GM18873 (cell line): ENCODE measurements around the gene CENPF.
"Not testable (repeated sequence)": the region's sequence is repeated elsewhere in the genome, so short reads cannot be mapped to it uniquely, and the experiment has no call there.

Source experiments
- ATAC-seq: cut with Tn5 transposase; IDR thresholded peaks from one replicate; pipeline ENCODE4 v1.9.1; 2021; ENCODE audit warnings: mild to moderate bottlenecking, moderate library complexity, moderate number of reproducible peaks; ENCODE audit not compliant: unreplicated experiment, low FRiP score

Gene CENPF

DNA sequence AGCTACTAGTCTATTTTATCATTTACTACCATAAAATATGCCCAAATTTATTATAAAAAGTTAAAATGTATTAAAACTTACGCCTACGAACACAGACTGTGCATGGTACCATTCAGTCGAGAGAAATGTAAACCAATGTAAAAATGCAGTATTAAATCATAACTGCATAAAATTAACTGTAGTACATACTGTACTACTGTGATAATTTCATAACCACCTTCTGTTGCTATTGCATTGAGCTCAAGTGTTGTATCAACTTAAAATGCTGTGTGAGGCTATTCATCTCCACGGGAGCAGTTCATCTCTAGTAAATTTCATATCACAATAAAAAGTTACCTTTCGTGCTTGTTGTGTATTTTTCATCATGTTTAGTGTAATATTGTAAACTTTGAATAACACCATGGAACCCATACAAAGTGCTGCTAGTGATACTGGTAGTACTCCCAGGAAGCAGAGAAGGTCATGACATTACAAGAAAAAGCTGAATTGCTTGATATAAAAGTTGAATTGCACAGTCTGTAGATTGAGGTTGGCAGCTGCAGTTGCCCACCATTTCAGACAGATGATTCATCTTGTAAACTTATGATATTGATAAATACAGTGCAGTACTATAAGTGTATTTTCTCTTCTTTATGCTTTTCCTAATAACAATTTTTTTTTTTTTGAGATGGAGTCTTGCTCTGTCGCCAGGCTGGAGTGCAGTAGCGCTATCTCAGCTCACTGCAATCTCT lies 19.0 kb upstream of the CENPF start:
- no peak for ATAC-seq

DNA sequence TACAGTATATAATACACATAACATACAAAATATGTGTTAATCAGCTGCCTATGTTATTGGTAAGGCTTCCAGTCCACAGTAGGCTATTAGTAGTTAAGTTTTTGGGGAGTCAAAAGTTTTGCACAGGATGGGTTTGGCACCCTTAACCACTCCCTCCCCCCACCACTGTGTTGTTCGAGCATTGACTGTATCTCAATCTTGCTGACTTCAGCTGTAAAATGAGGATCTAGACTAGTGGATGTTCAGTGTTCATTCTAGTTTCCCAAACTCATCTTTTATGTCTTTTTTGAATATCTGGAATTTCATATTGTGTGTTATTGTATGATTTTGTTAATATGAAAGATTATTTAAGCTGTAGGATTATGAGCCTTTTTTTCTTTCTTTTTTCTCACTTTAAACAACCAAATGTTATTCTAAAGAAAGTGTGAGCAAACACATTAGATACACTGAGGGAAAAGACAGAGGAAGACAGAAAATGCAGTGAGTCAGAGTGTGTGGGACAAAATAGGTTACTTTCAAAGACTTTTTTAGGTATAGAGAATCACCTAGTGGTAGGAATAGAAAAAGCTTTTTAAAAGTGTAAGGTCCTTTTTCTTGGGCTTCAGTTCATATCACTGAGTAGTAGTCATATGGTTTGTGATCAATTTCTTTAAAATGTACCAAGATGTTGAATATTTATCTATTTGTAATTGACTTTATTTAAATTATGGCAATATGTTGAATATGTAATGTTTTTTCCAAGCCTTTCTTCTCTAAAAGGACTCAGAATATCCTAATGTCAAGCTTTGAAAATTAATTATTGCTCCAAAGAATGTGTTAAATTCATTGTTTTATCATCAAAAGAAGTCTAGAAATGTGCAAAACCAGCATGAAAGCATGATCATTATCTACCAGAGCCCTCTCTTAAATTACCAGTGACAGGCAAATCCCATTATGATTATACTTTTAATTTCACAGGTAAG lies 17.9 kb upstream of the CENPF start:
- no peak for ATAC-seq

DNA sequence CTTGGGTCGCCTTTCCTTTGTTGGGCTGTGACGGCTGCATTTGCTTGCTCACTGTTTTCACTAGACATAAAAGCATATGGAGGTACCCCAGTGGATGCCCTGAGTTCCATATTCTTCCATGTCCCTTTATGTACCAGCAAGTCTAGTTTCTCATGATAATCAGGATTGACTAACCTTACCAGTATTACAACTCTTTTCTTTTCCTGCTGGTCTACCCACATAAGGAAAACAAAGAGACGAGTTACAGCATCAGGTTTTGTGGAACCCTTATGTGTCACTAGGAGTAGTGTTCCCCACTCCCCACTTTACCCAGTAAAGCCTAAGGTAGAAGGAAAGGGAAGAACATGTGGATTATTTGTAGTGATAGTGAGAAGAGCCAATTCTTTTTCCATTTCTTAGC lies 16.4 kb upstream of the CENPF start:
- no peak for ATAC-seq

DNA sequence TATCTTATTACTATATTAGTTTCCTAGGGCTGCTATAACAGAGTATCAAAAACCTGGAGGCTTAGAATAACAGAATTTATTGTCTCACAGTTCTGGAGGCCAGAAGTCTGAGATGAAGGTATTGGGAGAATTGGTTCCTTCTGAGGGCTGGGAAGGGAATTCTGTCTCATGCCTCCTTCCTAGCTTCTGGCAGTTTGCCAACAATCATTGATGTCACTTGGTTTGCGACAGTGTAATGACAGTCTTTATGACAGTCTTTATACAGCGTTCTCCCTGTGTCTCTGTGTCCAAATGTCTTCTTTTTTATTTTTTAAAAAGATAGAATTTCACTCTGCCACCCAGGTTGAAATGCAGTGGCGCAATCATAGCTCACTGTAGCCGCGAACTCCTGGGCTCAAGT lies 15.8 kb upstream of the CENPF start:
- ATAC-seq = no peak

DNA sequence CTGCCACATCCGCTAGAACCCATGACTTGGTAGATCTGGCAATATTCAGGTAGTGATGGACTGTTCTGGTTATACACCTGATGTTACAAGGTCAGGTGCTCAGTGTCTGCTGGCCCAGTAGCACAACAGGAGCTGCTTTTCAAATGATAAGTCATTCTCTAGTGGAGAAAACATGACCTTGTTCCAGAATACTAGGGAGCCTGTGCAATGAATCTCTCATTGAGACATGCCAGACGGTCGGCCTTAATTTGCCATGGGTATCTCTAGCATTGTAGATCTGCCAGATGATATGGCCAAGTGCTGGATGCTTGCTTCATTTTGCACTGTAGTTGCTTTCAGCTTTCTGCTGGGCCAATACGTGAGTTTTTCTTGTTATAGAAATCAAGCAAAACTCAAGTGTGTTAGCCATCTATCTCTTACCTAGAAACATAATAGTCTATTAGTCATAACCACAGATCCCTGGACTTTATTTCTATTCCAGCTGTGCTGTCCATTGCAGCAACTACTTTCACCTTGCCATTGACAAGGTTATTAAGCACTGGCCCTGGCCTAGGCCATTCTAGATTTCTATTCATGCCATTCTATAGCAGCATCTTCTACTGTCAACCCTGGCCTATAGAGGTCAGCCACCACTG lies 13.9 kb upstream of the CENPF start:
- no peak for ATAC-seq

DNA sequence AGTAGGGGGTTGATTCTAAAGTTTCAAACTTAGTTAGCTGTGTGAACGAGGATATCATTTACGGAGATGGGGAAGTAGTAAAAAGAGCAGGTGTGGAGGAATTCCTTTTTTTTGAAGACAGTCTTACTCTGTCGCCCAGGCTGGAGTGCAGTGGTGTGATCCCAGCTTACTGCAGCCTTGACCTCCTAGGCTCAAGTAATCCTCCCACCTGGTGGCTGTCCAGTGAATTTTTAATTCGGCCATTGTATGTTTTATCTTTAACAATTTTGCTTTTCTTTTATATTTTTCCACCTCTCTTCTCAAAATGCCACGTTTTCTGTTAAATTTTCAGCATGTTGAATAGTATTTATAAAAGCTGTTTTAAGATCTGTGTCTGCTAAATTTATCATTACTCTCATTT lies 12.3 kb upstream of the CENPF start:
- ATAC-seq = no peak

DNA sequence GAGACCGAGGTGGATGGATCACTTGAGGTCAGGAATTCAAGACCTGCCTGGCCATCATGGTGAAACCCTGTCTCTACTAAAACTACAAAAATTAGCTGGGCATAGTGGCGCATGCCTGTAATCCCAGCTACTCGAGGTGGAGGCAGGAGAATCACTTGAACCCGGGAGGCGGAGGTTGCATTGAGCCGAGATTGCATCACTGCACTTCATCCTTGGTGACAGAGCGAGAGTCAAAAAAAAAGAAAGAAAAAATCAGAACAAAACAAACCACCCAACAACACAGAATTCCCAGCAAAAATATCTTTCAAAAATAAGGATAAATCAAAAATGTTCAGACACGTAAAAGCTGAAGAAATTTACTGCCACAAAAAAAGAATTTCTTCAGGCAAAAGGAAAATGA lies 11.1 kb upstream of the CENPF start:
- not testable (repeated sequence) for ATAC-seq

DNA sequence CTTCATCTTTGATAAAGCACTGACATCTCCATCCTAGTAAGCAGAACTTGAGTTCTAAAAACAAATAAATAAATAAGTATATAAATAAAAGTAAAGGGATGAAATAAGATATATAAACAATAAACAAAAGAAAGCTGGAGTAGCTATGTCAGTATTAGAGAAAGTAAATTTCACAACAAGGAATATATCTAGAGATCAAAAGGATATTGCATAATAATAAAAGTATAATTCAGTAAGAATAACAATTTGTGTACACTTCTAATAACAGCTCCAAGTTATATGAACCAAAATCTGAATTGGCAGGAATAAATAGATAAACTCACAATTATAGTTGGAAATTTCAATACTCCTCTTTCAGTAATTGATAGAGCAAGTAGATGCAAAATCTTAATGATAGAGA lies 9.8 kb upstream of the CENPF start:
- no peak for ATAC-seq

DNA sequence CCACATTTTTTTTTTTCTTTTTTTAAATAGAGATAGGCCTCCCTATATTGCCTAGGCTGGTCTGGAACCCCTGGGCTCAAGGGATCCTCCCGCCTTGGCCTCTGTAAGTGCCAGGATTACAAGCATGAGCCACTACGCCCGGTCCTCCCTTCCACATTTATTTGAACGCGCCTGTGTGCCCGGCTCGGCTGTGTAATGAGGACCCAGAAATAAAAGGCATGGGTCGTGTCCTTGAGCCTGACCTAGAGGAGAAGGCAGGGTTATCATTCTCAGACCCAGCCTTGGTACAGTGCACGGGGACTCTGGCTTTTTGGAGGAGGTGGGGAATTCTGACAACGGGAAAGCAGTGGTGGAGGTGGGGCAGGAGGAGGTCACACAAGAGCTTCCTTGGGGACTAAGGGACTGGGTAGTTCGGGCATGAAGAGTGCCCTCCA lies 841 bp downstream of the CENPF start:
- no peak for ATAC-seq

DNA sequence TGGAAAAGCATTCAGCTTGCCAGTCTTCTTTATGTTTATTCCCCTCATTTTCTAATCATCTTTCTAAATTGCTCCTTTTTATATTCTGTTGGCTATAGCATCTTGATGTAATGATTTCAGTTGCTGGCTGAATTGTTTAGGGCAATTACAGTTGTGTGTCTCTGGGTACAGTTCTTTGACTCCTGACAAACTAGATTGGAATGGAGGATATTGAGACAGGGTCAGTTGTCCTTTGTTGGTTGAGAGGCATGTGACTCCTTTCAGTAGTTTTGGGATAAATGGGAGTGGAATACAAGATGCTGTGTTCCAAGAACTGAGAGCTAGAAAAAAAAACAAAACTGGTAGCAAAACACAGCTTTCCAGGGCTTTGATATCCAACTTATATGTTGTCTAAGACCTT lies 1.5 kb downstream of the CENPF start:
- no peak for ATAC-seq

DNA sequence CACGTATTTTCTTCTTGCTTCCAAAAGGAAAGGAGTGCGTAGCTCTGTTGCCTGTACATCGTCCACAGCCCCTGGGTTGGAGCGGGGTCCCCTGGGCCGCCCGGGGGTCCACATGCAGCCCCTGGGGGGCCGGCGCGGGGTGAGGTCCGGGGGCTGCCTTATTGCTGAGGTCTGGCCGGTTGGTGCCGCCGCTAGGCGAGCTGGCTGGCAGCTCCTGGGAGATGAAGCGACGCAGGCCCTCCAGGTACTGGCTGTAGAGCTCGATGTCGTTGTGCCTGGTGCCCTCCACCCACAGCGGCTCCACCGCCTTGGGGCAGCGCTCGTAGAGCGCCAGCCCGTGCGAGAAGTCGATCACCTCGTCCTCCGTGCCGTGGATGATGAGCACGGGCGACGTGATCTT lies 2.5 kb downstream of the CENPF start:
- ATAC-seq = not testable (repeated sequence)

DNA sequence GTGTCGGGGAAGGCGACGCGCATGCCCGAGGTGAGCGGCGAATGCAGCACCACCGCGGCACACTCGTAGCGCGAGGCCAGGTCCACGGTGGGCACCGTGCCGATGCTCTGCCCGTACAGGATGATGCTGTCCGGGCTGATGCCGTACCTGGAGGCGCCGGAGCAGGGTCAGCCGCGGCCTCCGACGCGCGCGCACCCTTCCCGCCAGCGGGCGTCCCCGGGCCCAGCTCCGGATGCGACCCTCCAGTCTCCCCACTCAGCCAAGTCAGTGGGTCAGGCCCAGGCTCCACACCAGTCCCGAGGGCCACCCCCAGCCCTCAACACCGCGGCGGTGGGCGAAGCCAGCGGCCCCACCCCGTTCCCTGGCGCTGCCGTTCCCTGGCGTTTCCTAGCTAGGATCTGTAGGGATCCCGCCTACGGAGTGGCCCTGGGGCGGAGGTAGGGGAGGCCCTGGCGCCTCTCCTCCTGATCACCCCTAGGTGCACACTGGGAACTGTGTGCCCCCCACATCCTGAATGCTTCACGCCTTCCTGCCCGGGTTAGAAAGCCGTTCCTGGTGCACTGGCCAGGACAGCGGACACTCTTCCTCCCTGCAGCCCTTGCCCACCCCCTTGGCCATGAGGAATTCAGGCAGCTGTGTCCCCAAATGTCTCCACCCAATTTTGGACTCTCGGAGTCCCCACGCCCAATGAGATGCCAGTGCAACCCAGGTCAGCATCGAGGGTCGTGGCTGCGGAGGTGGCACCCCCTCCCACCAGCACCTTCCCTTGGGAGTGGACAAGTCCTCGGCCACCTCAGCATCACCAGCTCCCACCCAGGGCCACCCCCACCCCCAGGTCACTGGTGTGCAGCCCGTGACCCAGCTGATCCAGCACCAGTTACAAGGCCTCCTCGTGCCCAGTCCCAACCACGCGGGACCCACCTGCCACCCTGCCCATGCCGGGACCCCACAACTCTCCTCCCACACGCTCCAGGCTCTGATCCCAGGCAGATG lies 3.2 kb downstream of the CENPF start:
- not testable (repeated sequence) for ATAC-seq

DNA sequence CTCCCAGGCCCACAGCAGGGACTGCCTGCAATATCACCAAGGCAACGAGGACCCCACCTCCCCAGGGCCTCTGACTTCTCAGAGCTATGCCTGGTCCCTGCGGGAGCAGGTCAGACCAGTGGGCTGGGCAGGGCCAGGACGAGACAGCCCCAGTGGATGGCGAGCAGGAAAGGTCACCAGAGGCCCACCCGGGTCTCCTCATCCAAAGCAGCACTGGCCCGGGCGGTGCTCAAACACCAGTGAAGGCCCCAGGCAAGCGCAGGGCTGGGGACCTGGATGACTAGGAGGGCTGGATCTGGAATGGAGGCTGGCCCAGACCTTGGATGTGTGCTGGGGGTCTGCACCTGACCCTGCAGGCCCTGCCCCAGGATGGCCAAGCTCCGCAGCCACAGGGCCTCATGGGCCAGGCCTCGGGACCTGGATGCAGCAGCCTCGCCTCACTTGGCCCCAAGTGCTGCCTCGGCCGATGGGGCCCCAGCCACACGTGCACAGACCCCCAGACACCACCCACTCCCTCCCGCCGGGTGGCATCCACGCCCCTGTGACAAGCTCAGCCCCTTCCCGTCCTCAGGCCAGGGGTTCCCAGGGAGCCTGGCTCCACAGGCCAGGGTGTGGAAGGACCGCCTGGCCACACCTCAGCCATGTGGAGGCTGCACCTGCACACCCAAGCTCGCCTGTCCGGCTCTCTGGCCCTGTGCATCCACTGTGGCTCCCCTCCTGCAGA lies 4.7 kb downstream of the CENPF start:
- not testable (repeated sequence) for ATAC-seq

DNA sequence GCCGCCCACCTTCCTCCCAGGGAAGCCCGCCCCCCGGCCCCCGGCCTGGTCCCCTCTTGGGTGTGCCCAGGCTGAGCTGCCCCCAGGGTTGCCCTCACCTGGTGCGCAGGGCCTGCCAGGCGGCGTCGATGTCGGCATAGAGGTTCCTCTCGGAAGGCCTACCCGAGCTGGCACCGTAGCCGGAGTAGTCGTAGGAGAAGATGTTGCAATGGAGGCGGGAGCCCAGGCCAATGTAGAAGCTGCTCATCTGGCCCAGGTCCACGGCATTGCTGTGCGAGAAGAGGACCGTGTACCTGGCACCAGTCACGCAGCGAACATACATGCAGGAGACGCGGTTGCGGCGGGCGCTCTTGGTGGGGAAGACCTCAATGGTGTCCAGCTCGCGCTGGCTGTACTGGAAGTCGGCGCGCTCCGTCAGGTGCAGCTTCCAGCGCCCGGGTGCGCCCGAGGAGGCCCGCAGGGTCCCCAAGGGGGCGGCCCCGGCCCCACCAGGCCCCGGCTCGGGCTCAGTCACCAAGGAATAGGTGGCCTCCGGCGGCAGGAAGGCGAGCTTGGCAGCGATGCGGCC lies 5.3 kb downstream of the CENPF start:
- ATAC-seq = not testable (repeated sequence)

DNA sequence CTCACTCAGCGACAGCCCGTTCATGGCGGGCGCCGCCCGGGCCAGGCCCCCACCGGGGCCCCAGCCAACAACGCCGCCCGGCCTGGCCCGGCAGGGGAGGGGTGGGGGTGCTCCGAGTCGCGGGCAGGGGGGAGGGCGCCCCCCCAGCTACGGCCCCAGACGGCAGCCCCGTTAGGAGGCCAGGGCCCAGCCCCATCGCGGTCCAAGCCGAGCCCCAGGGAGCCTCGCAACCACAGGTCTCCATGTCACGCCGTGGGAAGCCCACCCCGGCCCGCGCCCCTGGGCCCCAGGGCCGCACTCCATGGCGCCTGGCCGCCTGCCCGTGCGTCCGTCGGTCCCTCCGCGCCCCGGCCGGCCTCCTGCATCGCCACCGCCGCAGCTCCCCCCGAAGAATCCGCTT lies 5.8 kb downstream of the CENPF start:
- not testable (repeated sequence) for ATAC-seq

DNA sequence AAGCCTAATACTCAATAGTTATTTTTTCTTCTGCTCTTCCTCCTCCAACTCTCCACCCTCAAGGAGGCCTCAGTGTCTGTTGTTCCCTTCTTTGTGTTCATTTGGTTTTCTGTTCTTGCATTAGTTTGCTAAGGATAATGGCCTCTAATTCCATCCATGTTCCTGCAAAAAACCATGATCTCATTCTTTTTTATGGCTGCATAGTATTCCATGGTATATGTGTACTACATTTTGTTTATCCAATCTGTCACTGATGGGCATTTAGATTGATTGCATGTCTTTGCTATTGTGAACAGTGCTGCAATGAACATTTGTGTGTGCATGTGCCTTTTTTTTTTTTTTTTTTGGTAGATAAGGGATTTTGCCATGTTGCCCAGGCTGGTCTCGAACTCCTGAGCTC lies 6.7 kb downstream of the CENPF start:
- no peak for ATAC-seq

DNA sequence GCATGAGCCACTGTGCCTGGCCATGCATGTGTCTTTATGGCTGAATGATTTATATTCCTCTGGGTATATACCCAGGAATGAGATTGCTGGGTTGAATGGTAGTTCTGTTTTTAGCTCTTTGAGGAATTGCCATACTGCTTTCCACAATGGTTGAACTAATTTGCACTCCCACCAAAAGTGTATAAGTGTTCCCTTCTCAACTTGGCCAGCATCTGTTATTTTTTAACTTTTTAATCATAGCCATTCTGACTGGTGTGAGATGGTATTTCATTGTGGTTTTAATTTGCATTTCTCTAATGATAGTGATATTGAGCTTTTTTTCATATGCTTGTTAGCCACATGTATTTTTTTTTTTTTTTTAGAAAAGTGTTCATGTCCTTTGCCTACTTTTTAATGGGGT lies 7.1 kb downstream of the CENPF start:
- not testable (repeated sequence) for ATAC-seq

DNA sequence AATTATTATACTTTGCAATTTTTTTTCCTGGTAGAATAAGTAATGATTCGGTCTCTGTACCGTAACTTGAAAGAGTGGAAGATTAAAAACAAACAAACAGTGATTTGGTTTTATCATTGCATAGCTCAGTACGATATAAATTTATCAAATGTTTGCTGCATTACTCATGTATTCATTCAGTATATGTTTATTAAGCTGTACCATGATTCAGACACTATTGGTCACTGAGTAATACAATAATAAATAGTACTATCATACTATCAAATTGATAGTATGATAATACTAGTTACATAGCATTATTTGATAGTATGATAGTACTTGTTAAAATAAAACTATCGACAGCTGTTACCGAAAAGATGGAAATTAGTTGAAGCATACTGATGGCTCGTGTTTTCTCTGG lies 12.1 kb downstream of the CENPF start:
- ATAC-seq = no peak

DNA sequence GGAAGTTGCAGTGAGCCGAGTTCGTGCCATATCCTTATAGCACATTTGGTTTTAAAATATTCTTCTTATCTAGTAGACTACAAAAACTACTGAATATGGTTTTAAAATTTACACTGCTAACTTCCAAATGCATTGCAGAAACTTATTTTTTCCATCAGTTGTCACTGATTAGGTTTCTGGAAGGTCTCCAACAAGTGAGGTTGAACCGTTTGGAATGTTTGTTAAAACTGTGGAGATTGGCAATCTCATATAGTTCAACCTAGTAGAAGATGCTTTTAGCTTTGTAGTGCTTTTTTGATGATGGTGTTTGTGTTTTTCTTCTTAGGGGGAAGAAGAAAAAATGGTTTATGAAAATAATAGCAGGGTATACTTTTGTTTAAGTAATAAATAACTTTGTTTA lies 12.9 kb downstream of the CENPF start:
- no peak for ATAC-seq
